Heart left ventricle (tissue), 13 donors: ENCODE results near the gene HSPA1B.

ENCODE experiments used
- POLR2A ChIP-seq, 2 donors: fragments of 450-650 bp; IDR thresholded peaks; one replicate each; pipeline ENCODE4 v1.6.1; 2017; ENCODE audit warnings: antibody characterized with exemption in 2 of 2, mild to moderate bottlenecking in 2 of 2, moderate library complexity in 2 of 2
- TF ChIP-seq, protein P1 (sequence below), 12 donors: fragments of 200-600 bp; sonication (generic) in 4 of 12; IDR thresholded peaks; one replicate each; pipeline versions ENCODE4 v1.5.0 to v1.8.0; 2018 to 2022; ENCODE audit warnings: antibody characterized with exemption in 12 of 12, mild to moderate bottlenecking in 5 of 12
- donor health status: ischemic (EF 13 %, LVEDD 7.1; RV severe dilation, severe dysfunction).
- donor health status: DM: no; HTN: yes; CAD: no.
- donor health status: DM: no; HTN: no; CAD: no.
- donor health status: ischemic (EF 25% LVEDD 6.9; RV normal size, moderate dysfunction).
- donor health status: ischemic (EF 25% LVEDD 5.7; RV mildly dilated, moderate dysfunction).
- donor health status: ischemic (EF 35%, LVEDD 5.7; RV mildly dilated, moderate dysfunction).
- donor health status: nonischemic (EF 11% LVEDD 7.7; RV severe dilation, severe dysfunction).
- donor health status: DM: yes; HTN: yes; CAD: no.
- donor health status: PGD.
- donor health status: ischemic (EF 29% LVEDD 5.4; RV normal size, mild dysfunction).
- donor health status: nonischemic (EF 23%, LVEDD 6.1; RV moderate dilation, normal function).

- TF ChIP-seq, protein P1, sequence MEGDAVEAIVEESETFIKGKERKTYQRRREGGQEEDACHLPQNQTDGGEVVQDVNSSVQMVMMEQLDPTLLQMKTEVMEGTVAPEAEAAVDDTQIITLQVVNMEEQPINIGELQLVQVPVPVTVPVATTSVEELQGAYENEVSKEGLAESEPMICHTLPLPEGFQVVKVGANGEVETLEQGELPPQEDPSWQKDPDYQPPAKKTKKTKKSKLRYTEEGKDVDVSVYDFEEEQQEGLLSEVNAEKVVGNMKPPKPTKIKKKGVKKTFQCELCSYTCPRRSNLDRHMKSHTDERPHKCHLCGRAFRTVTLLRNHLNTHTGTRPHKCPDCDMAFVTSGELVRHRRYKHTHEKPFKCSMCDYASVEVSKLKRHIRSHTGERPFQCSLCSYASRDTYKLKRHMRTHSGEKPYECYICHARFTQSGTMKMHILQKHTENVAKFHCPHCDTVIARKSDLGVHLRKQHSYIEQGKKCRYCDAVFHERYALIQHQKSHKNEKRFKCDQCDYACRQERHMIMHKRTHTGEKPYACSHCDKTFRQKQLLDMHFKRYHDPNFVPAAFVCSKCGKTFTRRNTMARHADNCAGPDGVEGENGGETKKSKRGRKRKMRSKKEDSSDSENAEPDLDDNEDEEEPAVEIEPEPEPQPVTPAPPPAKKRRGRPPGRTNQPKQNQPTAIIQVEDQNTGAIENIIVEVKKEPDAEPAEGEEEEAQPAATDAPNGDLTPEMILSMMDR (IDR thresholded peaks at IDR 0.05) = no peak
- no peak for TF ChIP-seq POLR2A (IDR thresholded peaks at IDR 0.05)
These were observed 14.1 kb upstream of the HSPA1B start for GRCh38 chr6:31813465-31813849.
